HG03039 (cell line): ENCODE data around the gene GSX1.
"Not testable (repeated sequence)": the region's sequence is repeated elsewhere in the genome, so short reads cannot be mapped to it uniquely, and the experiment has no call there.

Experiments
- ATAC-seq: cut with Tn5 transposase; IDR thresholded peaks from one replicate; pipeline ENCODE4 v1.9.1; 2021; ENCODE audit warnings: mild to moderate bottlenecking, moderate library complexity; ENCODE audit not compliant: unreplicated experiment

The GSX1 gene

DNA sequence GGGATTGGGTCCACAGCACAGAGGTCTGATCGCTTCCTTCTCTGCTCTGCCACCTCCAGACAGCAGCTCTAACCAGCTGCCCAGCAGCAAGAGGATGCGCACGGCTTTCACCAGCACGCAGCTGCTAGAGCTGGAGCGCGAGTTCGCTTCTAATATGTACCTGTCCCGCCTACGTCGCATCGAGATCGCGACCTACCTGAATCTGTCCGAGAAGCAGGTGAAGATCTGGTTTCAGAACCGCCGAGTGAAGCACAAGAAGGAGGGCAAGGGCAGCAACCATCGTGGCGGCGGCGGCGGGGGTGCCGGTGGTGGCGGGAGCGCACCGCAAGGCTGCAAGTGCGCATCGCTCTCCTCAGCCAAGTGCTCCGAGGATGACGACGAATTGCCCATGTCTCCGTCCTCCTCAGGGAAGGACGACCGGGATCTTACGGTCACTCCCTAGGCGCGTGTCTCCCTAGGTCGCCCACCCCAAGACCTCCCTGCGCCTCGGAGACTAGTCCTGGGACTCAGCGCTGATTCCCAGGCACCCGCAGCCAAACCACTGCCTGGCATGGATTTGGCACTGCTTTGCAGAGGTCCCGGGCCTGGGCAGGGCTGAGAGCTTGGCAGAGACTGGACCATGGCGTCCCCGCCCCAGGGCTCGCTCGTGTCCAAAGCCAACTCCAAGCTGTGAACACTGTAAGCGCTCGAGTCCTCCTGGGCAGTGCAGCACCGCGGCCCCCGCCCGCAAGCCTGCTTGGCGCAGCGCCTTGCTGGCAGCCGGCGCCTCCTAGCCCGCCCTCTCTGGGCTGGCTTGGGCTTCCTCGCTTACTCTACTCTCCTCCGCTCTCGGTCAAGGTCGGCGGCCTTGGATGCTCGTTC, 1.5 kb downstream of the GSX1 start:
- no peak for ATAC-seq

DNA sequence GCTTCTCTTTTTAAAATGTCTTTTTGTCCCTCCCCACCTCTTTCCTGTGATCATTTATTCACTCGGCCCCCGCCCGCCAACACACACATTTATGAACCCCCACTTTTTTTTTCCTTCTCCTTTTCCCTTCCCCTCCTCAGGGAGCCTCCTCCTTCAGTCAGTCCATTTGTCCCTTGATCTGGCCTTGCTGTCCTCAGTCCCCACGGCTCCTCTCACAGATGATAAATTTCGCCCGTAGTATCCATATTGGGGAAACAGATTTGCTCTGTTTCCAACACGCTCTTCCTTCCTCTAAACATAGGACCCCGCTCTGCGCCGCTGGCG, 2.0 kb downstream of the GSX1 start:
- ATAC-seq, result no peak

DNA sequence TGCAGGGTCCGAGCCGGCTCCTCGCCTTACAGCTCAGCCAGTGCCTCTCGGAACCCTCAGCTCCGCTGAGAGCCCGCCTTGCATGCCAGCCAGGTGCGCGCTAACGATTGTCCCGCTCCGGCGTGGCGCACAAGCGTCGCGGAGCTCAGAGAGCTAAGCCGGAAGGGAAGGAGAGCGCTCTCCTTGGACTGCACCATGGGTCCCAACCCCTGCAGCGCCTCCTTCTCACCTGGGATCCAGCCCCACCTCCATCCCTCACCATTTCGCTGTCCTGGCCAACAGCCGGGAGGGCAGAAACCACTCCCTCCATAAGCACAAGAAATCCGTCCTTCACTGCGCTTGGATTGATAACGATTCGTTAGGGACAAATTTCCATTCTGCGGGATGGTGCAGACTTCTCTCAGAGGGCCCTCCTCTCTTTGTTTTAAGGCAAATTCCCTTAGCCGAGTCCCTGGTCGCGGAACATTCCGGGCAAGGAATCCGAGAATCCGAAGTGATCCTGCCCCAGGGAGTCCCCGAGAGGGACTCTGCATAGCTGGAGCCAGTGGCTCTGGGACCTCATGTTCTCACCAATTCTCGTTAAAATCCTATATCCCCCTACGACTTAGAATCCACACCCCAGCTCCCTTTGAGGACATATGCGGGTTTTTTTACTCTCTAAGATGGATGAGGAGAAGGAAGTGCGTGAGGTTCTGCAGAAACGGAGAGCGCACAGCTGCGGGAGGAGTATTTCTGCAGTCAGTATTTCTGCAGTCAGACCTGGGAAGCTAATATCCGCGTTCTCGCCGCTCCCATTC, 2.8 kb downstream of the GSX1 start:
- ATAC-seq, result no peak

DNA sequence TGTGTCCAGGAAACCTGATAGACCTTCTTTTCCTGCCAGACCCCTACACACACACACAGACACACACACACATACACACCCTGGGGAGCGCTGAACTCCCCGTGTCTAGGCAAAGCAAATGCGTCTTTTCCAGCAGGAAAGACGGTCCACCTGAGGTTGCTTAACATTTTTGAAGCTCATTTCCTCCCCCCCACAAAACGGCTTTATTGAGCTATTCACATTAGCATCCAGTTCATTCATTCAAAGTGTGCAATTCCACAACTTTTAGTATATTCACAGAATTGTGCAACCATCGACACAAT, 3.4 kb downstream of the GSX1 start:
- ATAC-seq, result no peak

DNA sequence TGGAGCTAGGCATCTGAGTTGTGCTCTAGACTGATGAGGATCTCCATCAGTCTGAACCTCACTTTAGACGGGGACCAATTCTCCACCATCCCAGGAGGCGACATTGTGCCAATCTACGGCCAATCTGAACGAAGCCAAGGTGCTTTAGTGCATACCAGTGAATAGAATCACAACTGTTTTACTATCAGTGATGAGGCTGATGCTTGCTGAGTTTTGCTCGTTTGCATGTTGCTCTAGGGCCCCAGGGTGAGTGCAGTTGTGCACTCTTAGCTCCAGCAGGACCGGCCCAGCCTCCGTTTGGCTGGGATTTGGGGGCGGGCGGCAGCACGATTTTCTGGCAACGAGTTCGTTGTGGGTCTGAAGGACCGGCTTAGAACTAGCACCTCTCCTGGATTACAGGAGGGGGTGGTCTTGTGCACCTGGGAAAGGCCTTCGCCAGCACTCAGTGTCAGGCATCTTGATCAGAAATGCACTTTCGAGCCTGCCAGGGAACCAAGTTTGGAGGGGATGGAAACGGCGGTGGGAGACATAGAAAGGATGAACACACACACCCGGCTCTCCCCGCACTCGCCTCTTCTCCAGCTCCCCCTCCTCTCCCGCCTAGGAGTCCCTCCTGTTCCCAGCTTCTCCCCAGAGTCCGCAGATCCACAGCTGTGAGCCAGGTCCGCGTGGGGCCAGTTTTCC, 4.4 kb downstream of the GSX1 start:
- no peak for ATAC-seq

DNA sequence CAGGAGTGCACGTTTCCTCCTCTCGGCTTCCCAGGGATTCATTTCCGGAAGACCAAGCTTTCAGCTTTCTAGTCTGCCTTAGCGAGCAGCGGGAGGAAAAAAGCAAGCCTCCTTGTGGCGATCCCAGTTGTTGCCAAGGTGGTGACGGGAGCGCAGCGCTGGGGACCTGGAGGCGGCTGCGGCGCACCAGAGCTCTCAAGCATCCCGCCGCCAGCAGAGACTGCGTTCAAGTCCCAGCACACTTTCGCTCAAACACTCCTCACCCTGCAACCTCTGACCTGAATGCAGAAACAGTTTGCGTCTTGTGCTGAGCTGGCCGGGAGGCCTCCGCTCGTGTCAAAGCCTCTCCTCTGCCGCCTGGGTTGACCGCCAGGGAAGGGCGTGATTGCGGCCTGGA, 4.9 kb downstream of the GSX1 start:
- ATAC-seq, result no peak

DNA sequence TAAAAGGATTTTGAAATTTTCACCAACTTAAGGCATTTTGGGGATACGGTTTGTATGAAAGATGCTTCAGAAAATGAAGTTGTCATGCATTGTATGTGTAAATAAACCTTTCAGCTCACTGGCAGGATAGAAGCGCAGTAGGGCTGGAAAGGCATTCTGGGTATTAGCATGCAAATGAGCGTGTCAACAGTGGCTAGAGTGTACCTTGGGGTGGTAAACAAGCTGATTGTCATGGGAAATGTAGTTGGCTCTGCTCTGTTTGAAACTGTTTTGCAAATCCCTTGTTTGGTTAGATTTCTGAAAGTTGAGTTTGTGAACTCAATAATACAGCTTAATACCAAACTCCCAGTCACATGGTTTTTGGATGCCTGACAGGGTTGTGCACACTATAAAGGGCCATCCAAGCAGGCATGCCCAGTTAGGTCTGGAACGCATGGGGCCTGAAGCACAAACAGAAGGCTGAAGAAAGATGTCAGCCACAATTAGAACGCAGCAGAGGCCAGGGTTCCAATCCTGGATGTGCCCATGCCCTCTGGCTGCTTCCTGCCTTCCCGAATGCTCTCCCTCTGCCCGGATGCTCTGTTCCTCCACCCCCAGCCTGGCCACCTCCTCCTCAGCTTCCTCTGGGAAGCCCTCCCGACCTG, 14.6 kb downstream of the GSX1 start:
- ATAC-seq, result no peak

DNA sequence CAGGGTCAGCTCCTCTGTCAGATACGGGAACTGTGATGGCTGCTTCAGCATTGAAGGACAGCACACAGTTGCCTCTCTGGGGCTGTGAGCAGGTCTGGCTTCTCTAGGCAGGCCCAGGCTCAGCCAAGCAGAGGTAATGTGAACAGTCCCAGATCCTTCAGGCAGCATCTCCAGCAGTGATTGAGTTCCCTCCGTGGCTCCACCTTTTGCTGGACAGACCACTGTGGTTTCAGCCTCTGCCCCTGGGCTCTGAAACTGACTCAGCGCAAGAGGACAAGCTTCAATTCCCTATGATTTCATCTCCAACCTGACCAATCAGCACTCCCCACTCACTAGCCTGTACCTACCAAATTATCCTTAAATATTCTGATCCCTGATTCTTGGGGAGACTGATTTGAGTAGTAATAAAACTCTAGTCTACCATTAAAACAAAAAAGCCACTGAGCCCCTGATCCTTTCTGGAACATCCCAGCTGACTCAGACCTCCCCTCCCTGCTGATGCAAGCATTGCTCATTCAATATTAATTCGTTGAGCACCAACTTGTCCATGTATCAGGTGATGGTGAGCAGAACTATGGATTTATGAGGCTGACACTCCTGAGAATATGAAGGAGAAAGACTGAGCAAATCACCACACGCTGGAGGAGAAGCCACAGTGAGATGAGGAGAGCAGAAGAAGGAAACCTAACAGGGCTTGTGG, 16.7 kb downstream of the GSX1 start:
- no peak for ATAC-seq

DNA sequence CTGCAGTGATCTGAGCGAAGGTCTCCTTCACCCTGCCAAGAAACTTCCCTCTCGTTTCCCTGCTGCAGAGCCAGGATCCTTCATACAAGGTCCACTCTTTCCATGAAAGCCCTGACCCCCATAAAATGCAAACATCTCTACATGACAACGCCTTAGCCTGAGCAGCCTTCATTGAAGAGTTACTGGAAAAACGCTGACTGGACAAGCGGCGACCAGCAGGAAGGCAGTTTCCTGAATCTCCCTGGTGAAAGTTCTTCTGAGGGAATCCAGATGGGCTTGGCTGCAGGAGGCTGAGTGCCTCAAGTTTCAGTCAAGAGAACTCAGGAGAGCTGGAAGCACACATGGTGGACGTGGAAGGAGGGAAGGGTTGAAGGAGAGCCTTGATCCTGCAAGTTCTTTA, 17.7 kb downstream of the GSX1 start:
- no peak for ATAC-seq

DNA sequence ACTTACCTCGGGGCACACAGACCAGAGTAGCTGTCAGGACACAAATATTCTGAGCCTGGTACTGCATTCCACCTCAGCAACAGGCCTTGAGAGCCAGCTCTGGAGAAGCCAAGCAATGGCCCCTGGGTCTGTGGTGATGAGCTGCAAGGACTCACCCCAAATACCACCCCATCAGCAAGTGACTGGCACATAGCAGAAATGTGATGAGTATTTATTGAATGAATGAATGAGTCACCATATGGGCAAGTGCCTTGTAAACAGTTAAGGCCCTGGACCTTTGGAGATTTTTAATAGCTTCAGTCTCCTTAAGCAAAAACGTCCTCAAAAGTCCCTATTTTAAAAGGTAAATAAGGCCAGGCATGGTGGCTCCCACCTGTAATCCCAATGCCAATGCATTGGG, 18.2 kb downstream of the GSX1 start:
- ATAC-seq, result no peak

DNA sequence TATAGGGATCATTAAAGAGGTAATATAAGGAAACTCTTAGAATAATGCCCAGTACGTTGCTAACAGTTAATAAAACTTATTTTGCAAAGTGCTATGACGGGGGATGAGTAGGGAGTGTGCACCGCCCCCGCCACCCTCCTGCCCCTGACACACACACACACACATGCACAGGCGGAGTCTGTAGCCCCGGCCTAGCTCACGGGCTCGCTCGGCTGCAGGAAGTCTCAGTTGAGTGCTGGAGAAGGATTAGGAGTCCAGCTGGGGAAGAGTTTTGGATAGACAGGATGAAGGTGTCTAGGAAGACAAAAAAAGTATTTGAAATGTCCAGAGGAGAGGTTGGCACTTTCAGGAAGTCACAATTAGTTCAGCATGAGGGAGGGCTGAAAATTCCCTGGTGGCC, 21.5 kb downstream of the GSX1 start:
- no peak for ATAC-seq

DNA sequence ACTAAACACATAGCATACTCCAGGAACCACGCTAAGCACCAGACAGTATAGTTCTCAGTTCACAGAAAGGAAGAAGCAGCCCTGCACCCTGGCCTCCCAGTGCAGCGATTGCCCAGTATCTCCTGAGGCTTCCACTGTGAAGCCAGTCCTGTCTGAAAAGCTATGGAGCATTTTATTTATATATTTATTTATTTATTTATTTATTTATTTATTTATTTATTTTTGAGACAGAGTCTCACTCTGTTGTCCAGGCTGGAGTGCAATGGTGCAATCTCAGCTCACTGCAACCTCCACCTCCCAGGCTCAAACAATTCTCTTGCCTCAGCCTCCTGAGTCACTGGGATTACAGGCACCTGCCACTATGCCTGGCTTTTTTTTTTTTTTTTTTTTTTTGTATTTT, 25.5 kb downstream of the GSX1 start:
- not testable (repeated sequence) for ATAC-seq

DNA sequence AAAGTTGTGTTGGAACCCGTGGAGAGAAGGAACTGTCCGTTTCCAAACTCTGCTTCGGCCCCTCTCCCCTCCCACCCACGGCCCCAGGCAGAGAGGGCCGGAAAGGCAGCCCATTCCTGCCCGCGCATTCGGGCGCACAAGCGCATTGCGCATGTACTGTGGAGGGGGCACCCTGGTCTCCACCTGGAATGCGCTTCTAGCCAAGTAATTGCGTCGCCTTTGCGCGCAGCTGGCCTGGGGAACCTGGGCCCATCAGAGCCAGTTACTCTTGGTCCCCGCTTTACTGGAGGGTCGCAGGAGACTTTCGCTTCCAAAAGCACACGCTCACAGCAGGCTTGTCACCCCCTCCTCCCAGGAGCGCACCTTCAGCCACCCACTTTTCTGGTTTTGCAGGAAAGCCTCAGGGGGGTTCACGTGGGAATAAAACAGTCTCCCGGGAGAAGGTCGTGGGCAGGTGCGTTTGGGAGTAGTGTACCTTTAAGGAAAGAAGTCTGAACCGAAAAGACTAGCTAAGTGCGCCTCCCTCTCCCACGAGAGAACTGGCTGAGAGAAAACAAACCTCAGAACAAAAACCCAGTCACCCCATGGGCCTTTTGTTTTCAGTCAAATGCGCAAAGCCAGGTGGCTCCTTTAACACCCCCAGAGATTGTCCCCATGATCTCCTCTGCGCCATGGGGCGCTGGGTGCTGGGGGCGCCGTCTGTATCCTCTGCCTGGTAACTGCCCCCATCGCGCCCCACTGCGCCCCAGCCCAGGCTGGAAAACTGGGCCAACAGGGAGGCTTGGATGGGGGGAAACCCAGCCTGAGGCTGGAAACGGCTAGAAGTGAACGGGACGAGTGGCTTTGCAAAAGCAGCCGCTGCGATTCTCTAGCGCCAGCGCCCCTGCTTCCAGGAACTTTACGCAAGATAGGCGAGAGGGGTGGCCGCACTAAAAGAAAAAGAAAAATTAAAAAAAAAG, 28.5 kb downstream of the GSX1 start:
- no peak for ATAC-seq

DNA sequence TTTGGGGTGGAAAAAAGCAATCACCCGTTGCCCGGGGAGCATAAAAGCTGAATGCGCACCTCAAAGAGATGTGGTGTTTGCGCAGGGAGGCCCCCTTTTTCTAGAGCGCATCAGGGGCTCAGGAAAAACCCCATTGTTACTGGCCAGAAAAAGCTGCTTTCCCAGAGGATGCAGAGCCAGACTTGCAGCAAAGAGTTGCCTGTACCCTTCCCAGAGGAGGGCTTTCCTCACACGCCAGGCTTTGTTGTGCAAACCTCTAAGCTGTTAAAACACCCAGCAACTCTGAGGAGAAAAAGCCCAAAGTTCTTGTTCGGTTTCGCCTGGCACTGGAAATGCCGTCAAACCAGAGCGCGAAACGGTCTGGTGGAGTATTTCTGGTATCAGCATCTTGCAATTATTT, 29.3 kb downstream of the GSX1 start:
- ATAC-seq, result no peak

DNA sequence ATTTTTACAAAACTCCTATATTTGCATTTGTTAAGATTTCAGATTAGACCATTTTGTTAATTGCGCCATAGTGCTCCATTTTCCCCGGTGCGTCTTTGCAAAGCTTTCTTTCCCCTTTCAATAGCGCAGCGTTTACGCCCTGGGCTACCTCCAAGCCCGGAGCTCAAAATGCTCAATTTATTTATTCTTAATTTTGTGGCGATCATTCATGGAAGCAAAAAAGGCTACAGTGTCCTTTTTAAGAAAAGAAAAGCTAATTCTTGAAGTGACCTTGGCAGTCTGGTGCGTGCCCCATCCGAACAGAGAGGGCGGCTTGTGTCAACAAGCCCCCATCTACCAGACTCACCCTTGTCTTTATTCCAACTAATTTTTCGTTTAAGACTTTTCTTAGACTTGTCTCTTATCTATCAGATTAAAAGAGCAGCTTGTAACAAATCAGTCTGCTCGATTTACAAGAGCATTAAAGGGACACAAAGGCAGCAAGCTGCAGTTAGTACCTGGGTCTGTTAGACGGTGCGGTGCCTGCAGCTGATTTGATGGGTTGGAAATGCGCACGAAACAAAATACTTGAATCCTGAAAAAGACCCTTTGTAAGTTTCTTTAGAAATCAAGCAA, 30.1 kb downstream of the GSX1 start:
- no peak for ATAC-seq

DNA sequence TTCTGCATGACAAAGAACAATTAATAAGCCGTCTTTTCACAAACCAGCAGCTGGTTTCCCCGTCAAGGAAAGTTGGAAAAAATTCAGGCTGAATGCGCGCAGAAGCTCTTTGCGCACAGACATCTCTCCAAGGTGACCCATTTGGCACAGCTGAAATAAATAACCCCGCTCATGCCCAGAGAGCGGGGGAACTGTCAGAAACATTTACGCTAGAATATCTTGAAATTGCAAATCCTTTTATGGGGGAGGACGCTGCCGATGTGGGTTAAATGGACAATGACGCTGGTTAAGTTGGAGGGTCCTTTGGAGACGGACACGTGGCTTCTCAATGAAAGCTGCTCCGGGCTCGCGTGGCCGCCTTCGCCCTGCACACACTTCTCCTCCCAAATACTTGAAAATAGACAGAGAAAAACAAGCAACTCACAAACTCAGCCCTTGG, 30.6 kb downstream of the GSX1 start:
- no peak for ATAC-seq

DNA sequence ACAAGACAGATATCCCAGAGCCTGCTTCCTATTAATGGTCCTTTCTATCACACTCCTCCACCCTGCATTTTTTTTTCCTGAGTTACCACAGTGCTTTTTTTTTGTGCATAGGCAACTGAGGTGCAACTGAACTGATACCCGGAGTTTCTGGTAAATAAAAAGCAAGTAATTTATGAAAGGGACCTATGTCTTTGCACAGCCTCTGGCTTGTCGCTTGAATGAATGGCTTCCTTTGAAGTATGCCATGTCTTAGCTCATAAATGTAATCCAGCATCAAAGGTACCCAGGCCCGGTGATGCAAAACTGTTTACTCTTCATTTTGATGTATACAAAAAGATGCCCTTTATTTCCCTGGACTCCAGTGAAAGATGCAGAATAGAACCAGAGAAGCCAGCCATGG, 31.8 kb downstream of the GSX1 start:
- no peak for ATAC-seq

DNA sequence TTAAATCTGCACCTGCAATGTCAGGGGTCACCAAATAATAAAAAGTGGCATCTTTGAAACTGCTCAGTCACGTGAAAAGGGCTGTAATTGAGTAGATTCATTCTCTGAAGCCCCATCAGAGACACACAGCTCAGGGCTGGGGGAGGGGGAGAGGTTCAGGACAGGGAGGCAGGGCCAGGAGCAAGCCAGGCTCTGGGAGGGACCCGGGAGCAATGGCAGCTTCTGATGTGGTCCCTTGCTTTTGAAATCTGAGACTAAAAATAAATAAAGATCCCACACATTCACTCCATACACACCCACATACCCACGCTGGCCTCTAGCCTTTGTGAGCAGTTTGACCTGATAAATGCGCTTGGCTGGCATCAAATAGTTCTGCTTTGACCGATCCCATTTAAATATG, 32.8 kb downstream of the GSX1 start:
- ATAC-seq, result no peak
